Left renal cortex interstitium (tissue), 4 donors: Measurements from ENCODE around the gene SERPINE3. TPM values are rescaled to one million over a fixed set of nuclear protein-coding genes. Genes with fewer than 3 reads are reported as not detected.

Experiments used
- DNase-seq, 4 donors: peaks; one replicate each; pipeline ENCODE4 v3.0.0-alpha.2; 2013; ENCODE audit warnings: low read depth in 4 of 4, low spot score in 2 of 4, missing footprints in 1 of 4
- polyA plus RNA-seq, 4 donors: library from polyadenylated mRNA; unstranded; fragments of 120-200 nt; gene quantifications; one replicate each; pipeline ENCODE4 v1.2.1, GENCODE V29; 2013; ENCODE audit not compliant: insufficient read length in 4 of 4

SERPINE3 gene
- 1 to 10 TPM in 2 of 4 donors, under 1 TPM in 2; 0.10 to 1.3 (median 0.68) TPM for polyA plus RNA-seq

- no peak for DNase-seq
Measured at GRCh38 chr13:51339354-51339753, at the start of gene SERPINE3. TSS of gene SERPINE3 (plus strand) at chr13:51339691. CDS start at chr13:51341092, 1,401 bp downstream.

DNA sequence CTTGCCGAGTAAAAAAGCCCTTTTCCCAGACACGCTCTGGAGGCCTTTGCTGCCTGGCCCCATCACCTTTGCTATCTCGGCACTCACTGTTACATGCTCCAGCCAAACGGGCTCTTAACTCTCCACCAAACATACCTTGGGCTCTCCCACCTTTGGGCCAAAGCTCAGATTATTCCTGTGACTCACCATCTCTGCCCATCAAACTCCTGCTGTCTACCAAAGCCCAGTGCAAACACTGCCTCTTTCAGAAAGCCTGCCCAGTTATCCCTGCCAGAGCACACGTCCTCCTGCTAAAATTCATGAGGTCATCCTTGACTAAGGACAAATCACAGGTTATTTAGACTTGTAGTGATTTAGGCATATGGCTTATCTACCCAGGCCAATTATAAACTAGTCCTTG is 48.1 kb upstream of the SERPINE3 start:
- no peak for DNase-seq

DNA sequence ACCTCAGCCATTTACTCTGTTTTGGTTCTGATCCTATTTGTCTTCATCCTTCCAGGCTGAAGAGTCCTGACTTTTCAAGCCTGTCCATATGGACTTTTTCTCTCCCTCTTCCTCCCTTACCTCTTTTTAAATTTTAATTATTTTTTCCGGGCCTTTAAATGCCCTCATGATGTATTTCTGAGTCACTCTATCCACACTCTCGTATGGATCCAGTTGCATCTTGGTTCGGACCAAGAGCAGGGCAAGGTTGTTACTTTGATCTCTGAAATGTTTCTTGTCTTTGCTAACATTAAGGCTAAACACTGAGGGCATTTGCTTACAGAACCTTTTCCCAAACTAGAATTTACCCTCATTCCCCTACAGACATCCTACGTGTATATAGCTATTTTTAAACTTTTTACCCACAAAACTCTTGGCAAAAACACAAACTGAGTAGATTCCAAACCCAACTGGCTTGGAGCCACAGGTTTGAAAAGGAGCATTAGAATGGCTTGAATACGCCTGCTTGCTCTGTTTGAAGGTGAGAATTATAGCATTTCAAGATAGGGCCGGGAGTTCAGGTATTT is 47.4 kb upstream of the SERPINE3 start:
- no peak for DNase-seq

- no peak for DNase-seq
Measured at GRCh38 chr13:51297556-51297955, 41.9 kb upstream of the SERPINE3 start.

DNA sequence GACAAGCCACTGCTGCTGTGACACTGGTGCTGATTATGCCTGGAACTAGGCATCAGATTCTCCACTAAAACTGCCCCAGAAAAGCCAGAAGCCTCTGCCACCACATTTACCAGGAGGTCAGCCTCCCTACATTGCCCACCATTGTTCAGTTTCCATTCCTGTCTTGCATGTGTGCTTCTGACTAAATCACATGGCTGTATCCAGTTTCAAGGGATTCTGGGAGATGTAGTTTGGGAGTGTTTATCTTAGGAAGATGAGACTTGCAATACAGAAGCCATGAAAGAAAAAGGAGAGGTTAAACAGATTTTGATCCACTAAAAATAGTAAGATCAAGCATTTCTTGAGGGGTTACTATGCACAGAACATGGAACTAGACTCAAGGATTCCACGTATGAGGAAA is 40.7 kb upstream of the SERPINE3 start:
- DNase-seq = no peak

- no peak for DNase-seq
Measured at GRCh38 chr13:51303063-51303552, 36.4 kb upstream of the SERPINE3 start.

GRCh38 chr13:51303882-51304281 is 35.6 kb upstream of the SERPINE3 start:
- no peak for DNase-seq

GRCh38 chr13:51305271-51305967 is 34.1 kb upstream of the SERPINE3 start:
- no peak for DNase-seq

- DNase-seq = no peak
Measured at GRCh38 chr13:51308781-51309180, 30.7 kb upstream of the SERPINE3 start.

DNA sequence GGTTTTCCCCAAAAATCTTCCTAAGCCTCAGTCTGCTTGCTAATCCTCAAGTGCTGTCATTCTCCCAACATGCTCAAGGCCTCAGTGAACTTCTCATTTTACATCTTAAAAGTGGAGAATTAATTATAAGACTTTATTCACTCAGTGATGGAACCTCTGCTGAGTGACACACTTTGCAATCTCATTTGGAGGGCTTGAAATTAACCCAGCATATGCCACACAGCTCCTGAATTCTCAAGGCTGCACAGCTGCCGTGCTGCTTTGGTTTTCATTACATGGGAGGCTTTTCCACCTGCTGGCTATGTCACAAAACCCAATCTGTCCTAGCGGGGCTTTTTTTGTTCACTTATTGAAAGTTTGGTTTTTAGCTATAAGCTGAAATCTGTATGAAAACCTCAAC is 28.3 kb upstream of the SERPINE3 start:
- no peak for DNase-seq

DNA sequence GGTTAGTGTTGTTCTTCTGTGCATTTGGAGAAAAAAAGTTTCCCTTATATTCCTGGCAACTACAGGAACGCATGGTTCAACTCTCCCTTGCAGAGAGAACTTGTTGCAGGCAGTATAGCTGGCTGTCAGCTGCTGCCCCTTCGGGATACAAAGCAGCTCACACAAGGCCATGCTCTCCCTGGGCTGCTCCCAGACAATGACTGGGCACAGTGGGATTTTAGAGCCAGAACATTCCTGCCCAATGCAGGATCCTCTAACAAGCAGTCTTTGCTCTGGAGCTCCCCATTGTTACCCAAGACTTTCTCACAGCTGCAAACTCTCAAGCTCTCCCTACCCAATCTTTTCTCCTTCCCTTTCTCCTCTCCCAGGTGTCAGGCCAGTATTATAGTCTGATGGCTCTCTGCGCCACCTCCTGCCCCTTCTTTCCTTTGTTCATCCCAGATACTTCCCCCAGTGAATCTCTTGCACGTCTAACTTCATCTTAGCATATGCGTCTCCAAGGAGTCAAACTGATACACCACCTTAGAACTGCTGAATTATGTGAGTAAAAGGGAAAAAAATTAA is 27.5 kb upstream of the SERPINE3 start:
- no peak for DNase-seq

DNA sequence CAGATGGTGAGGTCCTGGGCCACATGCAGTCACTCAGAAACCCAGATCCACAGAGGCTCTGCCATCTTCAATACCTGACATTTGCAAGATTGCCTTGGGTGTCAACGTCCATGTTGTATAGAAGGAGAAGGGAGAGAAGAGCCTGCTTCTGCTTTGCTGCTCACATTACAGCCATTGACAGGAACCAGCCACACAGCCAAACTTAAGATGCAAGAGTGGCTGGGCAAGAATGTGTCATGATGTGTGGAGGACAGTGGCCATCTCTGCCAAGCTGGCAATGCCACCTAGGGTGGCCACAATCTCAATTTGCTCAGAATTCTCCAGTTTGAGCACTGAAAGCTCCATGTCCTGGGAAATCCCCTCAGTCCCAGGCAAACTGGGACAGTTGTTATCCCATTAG is 25.9 kb upstream of the SERPINE3 start:
- DNase-seq = no peak

- no peak for DNase-seq
Measured at GRCh38 chr13:51317262-51317661, 22.2 kb upstream of the SERPINE3 start.

- no peak for DNase-seq
Measured at GRCh38 chr13:51318015-51318414, 21.5 kb upstream of the SERPINE3 start.

- no peak for DNase-seq
Measured at GRCh38 chr13:51318876-51319275, 20.6 kb upstream of the SERPINE3 start.

DNA sequence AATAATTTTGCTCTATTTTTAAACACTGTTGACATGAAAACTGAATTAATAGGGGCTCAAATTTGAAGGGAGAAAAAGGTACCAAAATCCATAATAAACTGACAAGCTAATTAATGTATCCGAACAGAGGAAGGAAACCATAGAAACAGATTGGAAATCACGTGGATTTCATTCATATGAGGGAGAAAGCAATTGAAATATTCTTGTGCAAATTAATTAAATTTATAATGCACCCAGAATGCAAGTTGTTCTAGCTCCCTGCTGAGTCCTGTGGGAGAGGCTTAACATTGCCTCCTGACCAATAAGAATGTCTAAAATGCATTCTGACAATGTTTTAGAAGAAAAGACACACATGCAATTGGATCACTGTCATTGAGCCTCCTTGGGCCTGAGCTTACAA is 17.7 kb upstream of the SERPINE3 start:
- DNase-seq = no peak

DNA sequence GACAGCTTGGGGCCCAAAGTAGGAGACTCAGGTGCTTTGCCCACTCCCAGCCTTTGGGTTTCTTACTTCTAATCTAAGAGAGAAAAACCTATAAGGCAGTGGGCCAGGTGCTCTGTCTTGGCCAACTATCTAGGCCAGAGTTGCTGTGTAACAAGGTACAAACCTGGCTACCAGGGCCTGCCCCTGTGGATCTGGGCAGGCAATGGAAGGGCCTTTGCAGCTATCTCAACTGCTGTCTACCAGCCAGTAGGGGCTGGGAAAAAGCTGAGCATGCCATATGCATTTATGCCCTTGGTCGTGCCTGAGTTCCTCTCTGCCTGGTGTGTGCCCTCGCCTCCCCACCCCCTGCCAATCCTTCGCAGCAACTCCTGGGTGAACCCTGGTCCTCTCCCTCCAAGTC is 16.7 kb upstream of the SERPINE3 start:
- no peak for DNase-seq

- no peak for DNase-seq
Measured at GRCh38 chr13:51323824-51324511, 15.5 kb upstream of the SERPINE3 start.

- no peak for DNase-seq
Measured at GRCh38 chr13:51324714-51325420, 14.6 kb upstream of the SERPINE3 start.

GRCh38 chr13:51325837-51326236 is 13.7 kb upstream of the SERPINE3 start:
- DNase-seq = no peak

- no peak for DNase-seq
Measured at GRCh38 chr13:51326777-51327176, 12.7 kb upstream of the SERPINE3 start.
